H9 (cell line): ENCODE data around the gene SKIC2. TPM values are rescaled to one million over a fixed set of nuclear protein-coding genes. Genes with fewer than 3 reads are reported as not detected.
A peak's percentile ranks its signal among the peaks of the same experiment; 100 is the strongest.

Experiments
- DNase-seq: peaks from one replicate; pipeline ENCODE4 v3.0.0-alpha.2; 2017
- H2AFZ ChIP-seq: one replicate; pipeline ENCODE4 v1.6.1; 2013; ENCODE audit warnings: mild to moderate bottlenecking, low read length, control low read depth, moderate library complexity
- H2AK5ac ChIP-seq: 2 replicates; pipeline ENCODE4 v1.6.1; 2013; ENCODE audit warnings: low read length, control low read depth, mixed read lengths; ENCODE audit not compliant: insufficient read length
- H2BK120ac ChIP-seq: one replicate; pipeline ENCODE4 v1.6.1; 2013; ENCODE audit warnings: low read depth, mild to moderate bottlenecking, low read length, control low read depth, inconsistent platforms; ENCODE audit not compliant: poor library complexity, severe bottlenecking
- H2BK12ac ChIP-seq: 2 replicates; pipeline ENCODE4 v1.6.1; 2013; ENCODE audit warnings: low read length, control low read depth, mixed read lengths, low read depth; ENCODE audit not compliant: insufficient read length
- H2BK15ac ChIP-seq: 2 replicates; pipeline ENCODE4 v1.6.1; 2013; ENCODE audit warnings: low read depth, low read length, control low read depth
- H2BK20ac ChIP-seq: one replicate; pipeline ENCODE4 v1.6.1; 2013; ENCODE audit warnings: low read depth, mild to moderate bottlenecking, low read length, control low read depth, inconsistent platforms; ENCODE audit not compliant: poor library complexity, severe bottlenecking
- H2BK5ac ChIP-seq: 2 replicates; pipeline ENCODE4 v1.6.1; 2013; ENCODE audit warnings: low read length, control low read depth, mixed read lengths; ENCODE audit not compliant: insufficient read length
- H3K14ac ChIP-seq: 2 replicates; pipeline ENCODE4 v1.6.1; 2013; ENCODE audit warnings: low read length, control low read depth; ENCODE audit not compliant: insufficient read depth
- H3K18ac ChIP-seq: 2 replicates; pipeline ENCODE4 v1.6.1; 2013; ENCODE audit warnings: low read depth, mild to moderate bottlenecking, mixed read lengths, low read length, control low read depth; ENCODE audit not compliant: insufficient read length
- H3K23ac ChIP-seq: 2 replicates; pipeline ENCODE4 v1.6.1; 2013; ENCODE audit warnings: low read length, control low read depth, mixed read lengths, low read depth; ENCODE audit not compliant: insufficient read length
- H3K23me2 ChIP-seq: 2 replicates; pipeline ENCODE4 v1.6.1; 2013; ENCODE audit warnings: low read depth, mild to moderate bottlenecking, mixed read lengths, low read length, control low read depth; ENCODE audit not compliant: insufficient read length, poor library complexity, severe bottlenecking
- H3K27ac ChIP-seq: 2 replicates; pipeline ENCODE4 v1.5.1; 2013; ENCODE audit warnings: low read length, control low read depth, mixed read lengths, low read depth; ENCODE audit not compliant: insufficient read length
- H3K27me3 ChIP-seq: 2 replicates; pipeline ENCODE4 v1.6.1; 2013; ENCODE audit warnings: low read length, control low read depth, inconsistent platforms; ENCODE audit not compliant: insufficient read depth
- H3K4ac ChIP-seq: 2 replicates; pipeline ENCODE4 v1.6.1; 2013; ENCODE audit warnings: low read depth, mild to moderate bottlenecking, control low read depth, inconsistent platforms, low read length, moderate library complexity
- H3K4me1 ChIP-seq: 2 replicates; pipeline ENCODE4 v1.6.1; 2013; ENCODE audit warnings: low read length, control low read depth, inconsistent platforms; ENCODE audit not compliant: insufficient read depth
- H3K4me2 ChIP-seq: 2 replicates; pipeline ENCODE4 v1.6.1; 2013; ENCODE audit warnings: low read length, control low read depth, mixed read lengths; ENCODE audit not compliant: insufficient read length, insufficient read depth
- H3K56ac ChIP-seq: 2 replicates; pipeline ENCODE4 v1.6.1; 2013; ENCODE audit warnings: low read depth, mild to moderate bottlenecking, mixed read lengths, low read length, control low read depth; ENCODE audit not compliant: insufficient read length
- H3K79me1 ChIP-seq: 2 replicates; pipeline ENCODE4 v1.6.1; 2013; ENCODE audit warnings: low read depth, mild to moderate bottlenecking, moderate library complexity, low read length, control low read depth, inconsistent platforms; ENCODE audit not compliant: insufficient read depth, poor library complexity, severe bottlenecking
- H3K79me2 ChIP-seq: 2 replicates; pipeline ENCODE4 v1.6.1; 2013; ENCODE audit warnings: low read length, control low read depth, inconsistent platforms; ENCODE audit not compliant: insufficient read depth
- H3K9ac ChIP-seq: 2 replicates; pipeline ENCODE4 v1.6.1; 2013; ENCODE audit warnings: low read length, control low read depth, mixed read lengths; ENCODE audit not compliant: insufficient read length; ENCODE audit errors: extremely low read depth
- H3K9me3 ChIP-seq: one replicate; pipeline ENCODE4 v1.6.1; 2013; ENCODE audit warnings: low read depth, low read length, inconsistent platforms; ENCODE audit not compliant: control insufficient read depth
- H3T11ph ChIP-seq: one replicate; pipeline ENCODE4 v1.6.1; 2013; ENCODE audit warnings: mild to moderate bottlenecking, low read length, control low read depth, inconsistent platforms
- H4K20me1 ChIP-seq: one replicate; pipeline ENCODE4 v1.6.1; 2013; ENCODE audit not compliant: control insufficient read depth, insufficient read length, insufficient read depth
- H4K5ac ChIP-seq: 2 replicates; pipeline ENCODE4 v1.6.1; 2013; ENCODE audit warnings: low read depth, mild to moderate bottlenecking, mixed read lengths, low read length, control low read depth; ENCODE audit not compliant: insufficient read length
- H4K8ac ChIP-seq: replicated peaks from 2 replicates; pipeline ENCODE4 v1.6.1; 2013; ENCODE audit warnings: low read length, control low read depth, mixed read lengths, low read depth; ENCODE audit not compliant: insufficient read length
- H4K91ac ChIP-seq: 2 replicates; pipeline ENCODE4 v1.6.1; 2013; ENCODE audit warnings: low read depth, mild to moderate bottlenecking, moderate library complexity, mixed read lengths, low read length, control low read depth; ENCODE audit not compliant: insufficient read length
- H3K27ac Mint-ChIP-seq, 3 experiments: 2 replicates in 2 of 3; 3 replicates in 1 of 3; pipeline ENCODE4 v1.8.0; 2020 to 2021; ENCODE audit warnings: mixed read lengths in 3 of 3, mild to moderate bottlenecking in 1 of 3, moderate library complexity in 1 of 3
- H3K27me3 Mint-ChIP-seq: 2 replicates; pipeline ENCODE4 v1.8.0; 2021; ENCODE audit warnings: low read depth, mild to moderate bottlenecking, moderate library complexity, mixed read lengths
- H3K36me3 Mint-ChIP-seq, 3 experiments: 2 replicates in 2 of 3; 3 replicates in 1 of 3; pipeline ENCODE4 v1.8.0; 2020 to 2021; ENCODE audit warnings: low read depth in 3 of 3, mixed read lengths in 3 of 3; ENCODE audit not compliant: insufficient read depth in 1 of 3
- H3K4me1 Mint-ChIP-seq, 2 experiments: 2 replicates each; pipeline ENCODE4 v1.8.0; 2020; ENCODE audit warnings: mixed read lengths in 2 of 2
- H3K4me3 Mint-ChIP-seq, 2 experiments: 2 replicates in 1 of 2; 3 replicates in 1 of 2; pipeline ENCODE4 v1.8.0; 2020 to 2021; ENCODE audit warnings: mild to moderate bottlenecking in 2 of 2, mixed read lengths in 2 of 2, moderate library complexity in 1 of 2
- H3K9me3 Mint-ChIP-seq, 2 experiments: 2 replicates in 1 of 2; 3 replicates in 1 of 2; pipeline ENCODE4 v1.8.0; 2020; ENCODE audit warnings: mild to moderate bottlenecking in 2 of 2, mixed read lengths in 2 of 2, moderate library complexity in 1 of 2
- WGBS: extraction: QIAGEN DNeasy Blood & Tissue Kit; methylation state at CpG from one replicate; pipeline ENCODE4 v1.1.7; 2013; ENCODE audit warnings: missing lambda C conversion rate, low lambda C conversion rate, mixed read lengths; ENCODE audit not compliant: insufficient read length; ENCODE audit errors: extremely low coverage; 5-methylcytosine and 5-hydroxymethylcytosine counted together
- total RNA-seq: library from RNA; stranded (reverse); gene quantifications from 2 replicates; pipeline ENCODE4 v1.2.1, GENCODE V29; 2021
- TF ChIP-seq, protein P1 (sequence below): fragments of 200-600 bp; sonication (generic); conservative IDR thresholded peaks from 3 replicates; pipeline ENCODE4 v1.8.0; 2021; ENCODE audit warnings: antibody characterized with exemption, mild to moderate bottlenecking

The SKIC2 gene
- total RNA-seq, 1 experiment from 2014 or later: 86.2 TPM

DNA sequence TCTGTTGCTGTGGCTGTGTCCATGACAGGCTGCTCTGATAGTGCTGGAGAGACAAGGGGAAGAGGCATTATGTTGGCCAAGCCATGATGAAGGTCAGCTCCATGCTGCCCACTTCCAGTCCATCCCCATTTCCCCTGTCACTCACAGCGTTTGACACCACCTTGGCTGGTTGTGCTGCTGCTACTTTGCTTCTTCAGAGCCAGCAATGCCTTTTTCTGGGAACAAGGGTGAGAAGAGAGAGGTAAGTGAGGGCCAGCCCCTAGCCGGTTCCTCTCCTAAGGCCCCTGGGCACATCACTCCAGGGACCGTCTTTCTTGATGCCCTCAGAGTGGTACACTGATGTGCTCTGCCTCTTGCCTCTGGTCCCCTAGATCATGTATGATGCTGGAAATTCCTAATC is 2.2 kb upstream of the SKIC2 start:
- Histone ChIP-seq H4K20me1 (no peaks in the 10 kb centered on the region), H2AK5ac (no peak overlapping the region), H3K4ac (no peak overlapping the region), H2BK12ac (no peak overlapping the region), H3K23me2 (peaks cover 10% of the 10 kb centered on the region), H3K4me1 (peaks cover 3% of the 10 kb centered on the region; the same call in 1 of the 2 replicates), H2BK5ac (no peak overlapping the region), H3K27ac (no peak overlapping the region), H4K8ac (no peak overlapping the region), H4K5ac (no peak overlapping the region), H3K9ac (no peak overlapping the region), H2BK120ac (no peak overlapping the region), H2AFZ (no peak overlapping the region), H3K18ac (no peak overlapping the region), H3K14ac (no peak overlapping the region), H2BK15ac (no peak overlapping the region), H4K91ac (no peak overlapping the region), H3K27me3 (no peaks in the 10 kb centered on the region), H2BK20ac (no peak overlapping the region), H3K4me2 (no peak overlapping the region), H3K79me1 (peaks cover 3% of the 10 kb centered on the region), H3K79me2 (peaks cover 7% of the 10 kb centered on the region), H3K9me3 (no peaks in the 10 kb centered on the region), H3K23ac (no peak overlapping the region), H3T11ph (no peak overlapping the region), H3K56ac (no peak overlapping the region)
- no CpG with 5 or more reads among the region's 3 CpGs for WGBS
- no peaks in the 10 kb centered on the region; a peak in 1 of 5 replicates for H3K9me3 Mint-ChIP-seq
- TF ChIP-seq, protein P1, sequence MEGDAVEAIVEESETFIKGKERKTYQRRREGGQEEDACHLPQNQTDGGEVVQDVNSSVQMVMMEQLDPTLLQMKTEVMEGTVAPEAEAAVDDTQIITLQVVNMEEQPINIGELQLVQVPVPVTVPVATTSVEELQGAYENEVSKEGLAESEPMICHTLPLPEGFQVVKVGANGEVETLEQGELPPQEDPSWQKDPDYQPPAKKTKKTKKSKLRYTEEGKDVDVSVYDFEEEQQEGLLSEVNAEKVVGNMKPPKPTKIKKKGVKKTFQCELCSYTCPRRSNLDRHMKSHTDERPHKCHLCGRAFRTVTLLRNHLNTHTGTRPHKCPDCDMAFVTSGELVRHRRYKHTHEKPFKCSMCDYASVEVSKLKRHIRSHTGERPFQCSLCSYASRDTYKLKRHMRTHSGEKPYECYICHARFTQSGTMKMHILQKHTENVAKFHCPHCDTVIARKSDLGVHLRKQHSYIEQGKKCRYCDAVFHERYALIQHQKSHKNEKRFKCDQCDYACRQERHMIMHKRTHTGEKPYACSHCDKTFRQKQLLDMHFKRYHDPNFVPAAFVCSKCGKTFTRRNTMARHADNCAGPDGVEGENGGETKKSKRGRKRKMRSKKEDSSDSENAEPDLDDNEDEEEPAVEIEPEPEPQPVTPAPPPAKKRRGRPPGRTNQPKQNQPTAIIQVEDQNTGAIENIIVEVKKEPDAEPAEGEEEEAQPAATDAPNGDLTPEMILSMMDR: no peak
- peaks cover 18% of the 10 kb centered on the region in 2 experiments for H3K4me1 Mint-ChIP-seq
- no peak overlapping the region for H3K27ac Mint-ChIP-seq
- DNase-seq: no peak
- no peaks in the 10 kb centered on the region for H3K27me3 Mint-ChIP-seq
- peak overlapping the region in 1 of 2 experiments; percentile 95; a peak in 1 of 5 replicates for H3K4me3 Mint-ChIP-seq
- peaks cover 27 to 75% (median 70%) of the 10 kb centered on the region in 3 experiments for H3K36me3 Mint-ChIP-seq
